Ammon's horn (tissue), 1 donor: Measurements from ENCODE around the gene FHIT.
"Not testable (repeated sequence)": the region's sequence is repeated elsewhere in the genome, so short reads cannot be mapped to it uniquely, and the experiment has no call there.

Source experiments
- DNase-seq: peaks from one replicate; pipeline ENCODE4 v3.0.0-alpha.2; 2016; ENCODE audit warnings: low spot score

The FHIT gene

GRCh38 chr3:60703956-60704736 lies 547.1 kb downstream of the FHIT start:
- no peak for DNase-seq

- DNase-seq: no peak
Observed at GRCh38 chr3:60703008-60703407, 548.2 kb downstream of the FHIT start.

GRCh38 chr3:60698117-60698516 lies 553.1 kb downstream of the FHIT start:
- DNase-seq: no peak

- DNase-seq: no peak
Observed at GRCh38 chr3:60697132-60697531, 554.1 kb downstream of the FHIT start.

- no peak for DNase-seq
Observed at GRCh38 chr3:60696428-60697125, 554.7 kb downstream of the FHIT start.

- DNase-seq: no peak
Observed at GRCh38 chr3:60675424-60675823, 575.8 kb downstream of the FHIT start.

GRCh38 chr3:60674870-60675269 lies 576.4 kb downstream of the FHIT start:
- no peak for DNase-seq

GRCh38 chr3:60673123-60673522 lies 578.1 kb downstream of the FHIT start:
- no peak for DNase-seq

GRCh38 chr3:60672337-60672736 lies 578.9 kb downstream of the FHIT start:
- DNase-seq: not testable (repeated sequence)

- DNase-seq: no peak
Observed at GRCh38 chr3:60669636-60670035, 581.6 kb downstream of the FHIT start.

GRCh38 chr3:60660026-60660425 lies 591.2 kb downstream of the FHIT start:
- DNase-seq: no peak

- DNase-seq: no peak
Observed at GRCh38 chr3:60659098-60659497, 592.2 kb downstream of the FHIT start.

GRCh38 chr3:60657972-60658371 lies 593.3 kb downstream of the FHIT start:
- no peak for DNase-seq

- no peak for DNase-seq
Observed at GRCh38 chr3:60652829-60653228, 598.4 kb downstream of the FHIT start.

GRCh38 chr3:60651799-60652198 lies 599.5 kb downstream of the FHIT start:
- no peak for DNase-seq

GRCh38 chr3:60650171-60650570 lies 601.1 kb downstream of the FHIT start:
- no peak for DNase-seq

GRCh38 chr3:60645801-60646200 lies 605.5 kb downstream of the FHIT start:
- DNase-seq: no peak

- no peak for DNase-seq
Observed at GRCh38 chr3:60643831-60644230, 607.4 kb downstream of the FHIT start.

- DNase-seq: no peak
Observed at GRCh38 chr3:60641354-60641753, 609.9 kb downstream of the FHIT start.

GRCh38 chr3:60636846-60637245 lies 614.4 kb downstream of the FHIT start:
- DNase-seq: no peak

GRCh38 chr3:60633644-60634043 lies 617.6 kb downstream of the FHIT start:
- DNase-seq: no peak

GRCh38 chr3:60631509-60631908 lies 619.7 kb downstream of the FHIT start:
- DNase-seq: no peak

- DNase-seq: no peak
Observed at GRCh38 chr3:60630953-60631352, 620.3 kb downstream of the FHIT start.

- no peak for DNase-seq
Observed at GRCh38 chr3:60629816-60630215, 621.4 kb downstream of the FHIT start.
